ENCODE results near the gene SMPD4.
"Not testable (repeated sequence)": the region's sequence is repeated elsewhere in the genome, so short reads cannot be mapped to it uniquely, and the experiment has no call there.

SMPD4 gene

DNA sequence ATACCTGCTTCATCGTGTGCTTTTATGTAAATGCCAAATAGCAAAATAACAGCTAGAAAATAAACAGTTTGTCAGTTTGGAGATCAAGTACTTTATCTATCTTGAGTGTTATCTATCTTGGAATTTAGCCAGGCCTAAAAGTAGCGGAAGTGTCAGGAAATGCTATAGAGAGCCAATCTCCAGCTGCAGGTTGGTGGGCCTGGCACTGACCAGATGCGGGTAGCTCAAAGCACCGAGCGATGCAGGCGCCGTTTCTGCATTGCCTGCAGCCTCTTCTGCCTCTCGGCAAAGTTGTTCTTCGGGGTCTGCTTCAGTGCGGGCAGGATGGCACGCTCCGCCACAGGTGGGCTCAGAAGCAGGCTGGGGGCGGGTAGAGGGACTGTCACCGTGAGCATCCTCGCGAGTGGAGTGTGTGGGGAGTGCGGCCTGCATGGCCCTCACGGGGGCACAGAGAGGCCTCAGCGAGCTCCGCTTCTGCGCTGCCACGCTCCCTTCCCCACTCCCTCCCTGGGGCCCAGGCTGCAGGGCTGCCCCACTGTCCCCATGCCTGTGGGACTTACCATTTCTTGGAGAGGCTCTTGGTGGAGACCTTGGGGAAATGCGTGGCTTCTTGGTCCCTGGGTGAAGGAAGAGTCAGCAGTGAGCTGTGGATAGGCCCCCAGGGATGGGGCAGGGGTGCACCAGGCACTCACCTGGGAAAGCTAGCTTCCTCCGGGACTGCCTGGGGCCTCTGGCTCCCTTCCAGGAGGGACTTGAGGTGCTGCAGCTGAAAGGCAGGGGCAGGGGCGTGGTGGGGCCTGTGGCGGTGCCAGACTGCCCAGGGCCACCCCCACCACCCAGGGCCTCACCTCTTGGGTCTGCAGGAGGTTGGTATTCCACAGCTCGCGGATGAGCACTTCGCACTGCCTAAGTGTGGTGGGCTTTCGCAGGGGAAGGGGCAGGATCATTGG, 41.8 kb downstream of the SMPD4 start:
- peak; percentile 32 for DNase-seq

DNA sequence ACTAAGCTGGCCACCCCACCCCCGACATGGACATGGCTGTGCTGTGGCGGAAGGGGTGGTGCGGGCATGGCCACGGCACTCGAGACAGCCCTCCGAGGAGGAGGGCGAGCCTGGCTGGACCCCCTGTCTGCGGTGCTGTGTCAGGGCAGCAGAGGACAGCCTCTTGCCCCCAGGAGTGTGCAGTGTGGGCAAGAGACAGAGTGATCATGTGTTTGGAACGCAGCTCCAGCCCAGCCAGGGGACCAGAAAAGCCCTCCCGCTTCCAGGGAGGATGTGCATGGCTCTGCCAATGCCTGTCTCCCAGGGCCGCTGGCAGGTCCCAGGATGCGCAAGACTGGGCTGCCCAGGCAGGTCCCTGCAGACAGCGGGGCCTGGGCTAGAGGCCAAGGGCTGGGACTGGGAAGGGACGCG, 42.6 kb downstream of the SMPD4 start:
- peak; percentile 37 for DNase-seq

DNA sequence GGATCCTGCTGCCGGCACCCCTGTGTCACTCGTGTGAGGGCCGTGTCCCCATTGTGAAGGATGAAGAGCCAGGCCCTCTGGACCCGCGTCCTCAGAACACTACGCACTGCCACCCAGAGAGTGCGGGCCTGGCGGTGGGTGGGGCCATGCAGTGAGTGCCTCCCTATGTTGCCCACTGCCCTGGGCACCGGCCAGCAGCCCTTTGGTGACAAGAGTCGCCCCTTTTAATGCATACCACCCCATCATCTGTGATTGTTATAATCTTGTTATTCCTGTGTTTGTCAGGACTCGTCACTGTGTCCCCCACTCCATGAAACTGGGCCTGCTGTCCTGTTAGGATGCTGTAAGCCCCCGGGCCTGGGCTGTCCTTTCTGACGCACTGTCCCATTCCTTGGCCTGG, 43.1 kb downstream of the SMPD4 start:
- peak; percentile 22 for DNase-seq

DNA sequence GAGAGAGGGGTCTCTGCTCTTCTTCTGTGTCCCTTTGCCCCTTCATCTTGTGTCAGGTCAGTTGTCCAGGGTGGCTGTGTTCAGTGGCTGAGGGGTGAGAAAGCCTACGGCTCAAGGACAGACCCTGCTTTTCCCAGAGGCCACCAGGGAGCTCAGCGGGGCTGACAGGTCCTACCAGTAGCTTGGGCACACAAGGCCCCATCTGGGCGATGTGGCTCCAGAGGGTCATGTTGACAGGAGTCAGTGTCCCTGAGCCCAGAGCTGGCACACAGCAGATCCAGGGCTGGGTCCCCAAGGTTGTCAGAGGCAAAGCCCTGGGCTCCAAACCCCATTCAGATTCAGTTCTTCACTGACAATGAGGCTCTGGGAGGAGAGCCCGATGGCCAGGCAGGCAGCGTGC, 44.3 kb downstream of the SMPD4 start:
- peak; percentile 39 for DNase-seq

DNA sequence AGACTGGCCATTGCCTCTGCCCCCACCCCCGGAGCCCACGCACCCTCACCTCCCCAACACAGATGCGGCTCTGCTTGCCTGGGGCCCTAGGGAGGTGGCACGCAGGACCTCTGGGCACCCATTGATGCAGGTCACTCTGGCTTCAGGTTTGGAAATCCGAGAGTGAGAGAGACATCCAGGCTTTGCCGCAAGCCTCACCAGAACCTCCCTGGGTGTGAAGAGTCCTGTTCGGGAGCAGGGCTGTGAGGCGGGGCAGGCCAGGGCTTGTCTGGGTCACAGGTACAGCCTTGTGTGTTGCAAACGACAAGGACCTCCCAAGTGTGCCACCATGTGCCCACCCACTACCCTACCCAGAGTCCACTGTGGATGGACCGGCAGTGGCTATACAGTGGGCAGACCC, 44.9 kb downstream of the SMPD4 start:
- peak; percentile 37 for DNase-seq

DNA sequence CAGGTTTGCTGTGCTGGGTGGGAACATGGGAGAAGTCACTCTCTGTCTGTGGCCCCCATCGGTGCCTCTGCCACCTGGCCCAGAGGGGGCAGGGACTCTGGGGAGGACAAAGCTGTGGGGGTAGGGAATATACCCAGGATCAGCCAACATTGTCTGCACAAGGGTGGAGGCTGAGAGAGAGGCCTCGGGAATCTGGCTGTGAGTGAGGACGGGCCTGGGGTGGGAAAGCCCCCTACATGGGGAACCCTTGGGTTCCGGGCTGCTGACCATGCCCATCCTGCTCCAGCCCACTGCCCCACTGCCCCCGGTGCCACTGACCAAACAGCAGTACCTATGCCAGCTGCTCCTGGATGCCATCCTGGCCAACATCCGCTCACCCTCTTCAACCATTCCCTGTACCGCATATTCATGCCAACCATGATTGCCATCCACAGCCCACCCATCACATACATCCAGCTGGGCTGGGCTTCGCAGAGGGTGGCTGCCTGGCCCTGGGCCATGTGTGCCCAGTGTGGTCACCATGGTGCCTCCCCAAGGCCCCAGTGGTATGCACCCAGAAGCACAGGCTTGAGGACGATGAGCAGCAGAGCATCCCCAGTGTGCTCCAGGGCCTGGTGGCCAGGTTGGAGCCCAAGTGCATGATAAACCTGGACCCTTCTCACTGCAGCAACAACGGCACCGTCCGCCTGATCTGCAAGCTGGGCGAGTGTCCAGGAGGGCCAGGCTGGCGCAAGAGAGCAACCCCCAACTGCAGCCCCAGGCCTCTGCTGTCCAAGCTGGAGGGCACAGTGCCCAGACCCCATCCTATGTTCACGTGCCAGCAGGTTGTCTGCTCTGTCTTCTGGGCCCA, 45.5 kb downstream of the SMPD4 start:
- DNase-seq = peak; percentile 24

DNA sequence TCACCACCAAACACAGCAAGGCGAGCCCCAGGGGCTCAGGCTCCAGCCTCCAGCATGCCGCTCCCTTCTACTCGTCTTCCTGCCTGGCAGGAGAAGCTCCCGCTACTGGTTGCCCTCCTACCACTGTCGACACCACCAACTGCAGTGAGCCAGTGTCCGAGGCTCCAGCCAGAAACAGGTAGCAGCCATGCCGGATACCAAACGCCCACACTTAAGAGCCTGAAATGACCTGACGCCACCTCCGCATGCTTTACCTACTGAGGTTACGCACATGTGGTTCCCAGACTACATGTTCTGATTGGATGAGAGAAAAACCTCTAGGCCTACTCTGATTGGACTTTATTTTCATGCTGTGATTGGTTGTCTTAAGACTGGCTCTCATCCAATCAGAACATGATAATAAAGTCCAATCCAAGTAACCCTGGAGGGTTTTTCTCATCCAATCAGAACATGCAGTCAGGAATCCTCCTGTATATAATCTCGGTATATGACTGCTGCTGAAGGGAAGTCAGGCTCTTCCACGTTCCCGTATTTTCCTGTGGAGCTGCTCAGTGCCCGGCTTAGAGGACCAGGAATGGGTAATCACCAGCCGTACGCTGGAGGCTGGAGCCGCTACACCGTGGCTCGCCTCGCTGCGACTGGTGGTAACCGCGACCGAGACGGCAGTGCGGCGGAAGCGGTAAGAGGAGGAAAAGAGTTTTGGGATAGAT, 52.1 kb downstream of the SMPD4 start, which contains the start of gene POTEF:
POTEF (minus strand) TSS at position 103 of the 710 bp plus-strand sequence. CDS start 8,707 bp downstream, outside the sequence.
- peak; percentile 93 for DNase-seq

DNA sequence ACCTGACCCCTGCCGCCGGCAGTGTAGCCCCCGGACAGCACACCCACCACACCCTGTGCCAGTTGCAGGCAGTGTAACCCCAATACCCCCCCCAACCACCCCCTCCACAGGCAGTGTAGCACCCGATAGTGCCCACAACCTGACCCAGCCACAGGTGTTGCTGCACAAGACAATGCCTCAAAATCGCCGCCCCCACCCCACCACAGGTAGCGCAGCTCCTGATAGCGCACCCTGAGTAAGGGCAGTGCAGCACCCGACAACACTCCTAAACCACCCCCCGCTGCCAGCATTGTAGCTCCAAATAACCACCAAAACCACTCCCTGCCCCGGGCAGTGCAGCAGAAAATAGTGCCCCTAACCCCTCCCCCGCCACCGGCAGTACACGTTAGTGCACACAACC, 52.9 kb downstream of the SMPD4 start:
- DNase-seq = peak; percentile 32

DNA sequence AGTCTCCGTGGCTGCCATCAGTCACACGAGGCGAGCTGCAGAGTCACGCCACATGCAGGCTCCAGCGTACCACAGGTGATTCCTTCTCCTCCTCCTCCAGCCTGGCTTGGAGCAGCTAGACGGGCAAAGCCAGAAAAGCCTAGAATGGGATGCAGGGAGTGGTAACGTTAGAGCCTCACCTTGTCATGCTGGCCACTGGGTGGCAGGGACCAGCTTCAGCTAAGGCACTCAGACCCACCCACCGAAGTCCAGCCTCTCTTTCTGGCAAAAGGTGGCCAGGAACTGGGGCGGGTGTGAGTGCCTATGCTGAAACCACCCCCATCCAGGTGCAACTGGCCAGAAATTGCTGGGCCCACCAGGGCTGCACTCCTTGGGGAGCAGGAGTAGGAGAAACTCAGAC, 53.7 kb downstream of the SMPD4 start:
- not testable (repeated sequence) for DNase-seq

DNA sequence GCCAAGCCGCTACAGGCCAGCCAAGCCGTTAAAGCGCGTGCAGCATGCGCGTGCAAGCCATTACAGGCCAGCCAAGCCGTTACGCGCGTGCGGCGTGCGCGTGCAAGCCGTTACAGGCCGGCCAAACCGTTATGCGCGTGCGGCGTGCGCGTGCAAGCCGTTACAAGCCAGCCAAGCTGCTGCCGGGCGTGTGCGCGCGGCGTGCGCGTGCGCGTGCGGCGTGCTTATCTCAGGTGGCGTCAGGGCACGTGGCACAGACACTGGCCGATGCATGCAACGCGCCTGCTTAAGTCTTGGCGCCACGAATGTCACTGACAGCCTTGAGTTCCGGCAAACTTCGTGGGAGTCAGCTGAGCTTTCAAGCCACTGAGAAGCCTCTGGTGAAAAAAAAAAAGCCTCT, 60.5 kb downstream of the SMPD4 start:
- not testable (repeated sequence) for DNase-seq

DNA sequence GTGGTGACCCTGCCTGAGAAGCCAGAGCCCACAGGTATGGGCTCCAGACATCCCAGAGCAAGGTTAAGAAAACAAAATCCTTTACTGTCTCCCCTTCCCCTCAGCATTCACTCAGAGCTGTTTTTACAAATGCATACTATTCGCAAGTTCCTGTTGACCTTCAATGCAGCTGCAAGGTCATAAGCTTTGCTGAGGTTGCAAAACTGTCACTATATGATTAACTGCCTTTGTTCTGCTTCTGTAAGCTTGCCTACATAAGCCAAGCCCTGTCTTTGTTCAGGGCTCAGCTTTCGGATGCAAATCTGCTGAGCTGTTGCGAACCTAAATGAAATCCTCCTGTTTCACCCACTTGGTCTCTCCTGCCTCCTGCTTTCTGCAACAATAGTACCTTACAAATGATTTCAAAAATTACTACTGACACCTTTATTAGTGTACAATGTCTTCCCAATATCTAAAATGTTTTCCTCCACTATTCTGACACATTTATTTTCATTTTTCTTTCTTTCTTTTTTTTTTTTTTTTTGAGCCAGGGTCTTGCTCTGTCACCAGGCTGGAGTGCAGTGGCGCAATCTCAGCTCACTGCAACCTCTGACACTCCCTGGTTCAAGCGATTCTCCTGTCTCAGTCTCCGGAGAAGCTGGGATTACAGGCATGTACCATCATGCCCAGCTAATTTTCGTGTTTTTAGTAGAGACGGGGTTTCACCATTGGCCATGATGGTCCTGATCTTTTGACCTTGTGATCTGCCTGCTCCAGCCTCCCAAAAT, 78.6 kb downstream of the SMPD4 start:
- peak; percentile 7 for DNase-seq

Measured in islet precursor cell (in vitro differentiated cells).